GM12801 (cell line): ENCODE results near the gene NIN.

Source experiments
- CTCF ChIP-seq: IDR thresholded peaks from one replicate; pipeline ENCODE4 v1.5.1; 2011; ENCODE audit warnings: control low read depth; ENCODE audit not compliant: insufficient read length; ENCODE audit errors: extremely low read depth

The NIN gene

DNA sequence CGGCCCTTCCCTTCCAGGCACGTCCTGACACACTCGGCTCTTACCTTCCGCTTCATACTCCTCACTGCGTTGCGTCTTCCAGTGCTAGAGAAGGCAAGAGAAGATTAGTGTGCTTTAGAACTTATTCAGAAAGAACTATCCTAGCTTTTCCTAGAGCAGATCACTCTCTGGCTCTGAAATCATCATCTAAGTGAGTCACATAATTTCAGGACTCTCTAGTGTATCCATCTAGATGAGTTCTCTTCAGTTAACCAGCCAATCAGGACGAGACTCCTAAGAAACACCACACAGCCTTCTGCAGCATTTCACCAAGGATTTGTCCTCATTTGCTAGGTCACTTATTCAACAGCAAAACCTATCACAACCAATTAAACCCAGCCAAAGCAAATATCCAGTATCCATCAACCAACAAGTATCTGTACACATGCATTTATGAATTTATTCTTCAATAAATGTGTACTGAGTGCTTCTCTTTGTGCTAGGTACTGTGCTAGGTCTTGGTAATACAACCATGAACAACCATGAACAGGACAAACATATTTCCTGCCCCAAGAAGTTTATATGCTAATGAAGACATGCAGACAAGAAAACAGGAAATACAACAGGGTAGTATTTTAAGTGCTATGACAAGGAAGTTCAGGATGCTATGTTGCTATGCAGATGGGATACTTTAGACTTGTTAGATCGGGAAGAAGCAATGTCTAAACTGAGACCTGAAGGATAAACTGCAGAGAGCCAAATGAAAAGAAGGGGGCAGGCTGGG lies 52.1 kb downstream of the NIN start:
- no peak for TF ChIP-seq CTCF

GRCh38 chr14:50776522-50776921 lies 54.4 kb downstream of the NIN start:
- no peak for TF ChIP-seq CTCF

- no peak for TF ChIP-seq CTCF
Observed at GRCh38 chr14:50775357-50775756, 55.6 kb downstream of the NIN start.

GRCh38 chr14:50774542-50775267 lies 56.3 kb downstream of the NIN start:
- no peak for TF ChIP-seq CTCF

DNA sequence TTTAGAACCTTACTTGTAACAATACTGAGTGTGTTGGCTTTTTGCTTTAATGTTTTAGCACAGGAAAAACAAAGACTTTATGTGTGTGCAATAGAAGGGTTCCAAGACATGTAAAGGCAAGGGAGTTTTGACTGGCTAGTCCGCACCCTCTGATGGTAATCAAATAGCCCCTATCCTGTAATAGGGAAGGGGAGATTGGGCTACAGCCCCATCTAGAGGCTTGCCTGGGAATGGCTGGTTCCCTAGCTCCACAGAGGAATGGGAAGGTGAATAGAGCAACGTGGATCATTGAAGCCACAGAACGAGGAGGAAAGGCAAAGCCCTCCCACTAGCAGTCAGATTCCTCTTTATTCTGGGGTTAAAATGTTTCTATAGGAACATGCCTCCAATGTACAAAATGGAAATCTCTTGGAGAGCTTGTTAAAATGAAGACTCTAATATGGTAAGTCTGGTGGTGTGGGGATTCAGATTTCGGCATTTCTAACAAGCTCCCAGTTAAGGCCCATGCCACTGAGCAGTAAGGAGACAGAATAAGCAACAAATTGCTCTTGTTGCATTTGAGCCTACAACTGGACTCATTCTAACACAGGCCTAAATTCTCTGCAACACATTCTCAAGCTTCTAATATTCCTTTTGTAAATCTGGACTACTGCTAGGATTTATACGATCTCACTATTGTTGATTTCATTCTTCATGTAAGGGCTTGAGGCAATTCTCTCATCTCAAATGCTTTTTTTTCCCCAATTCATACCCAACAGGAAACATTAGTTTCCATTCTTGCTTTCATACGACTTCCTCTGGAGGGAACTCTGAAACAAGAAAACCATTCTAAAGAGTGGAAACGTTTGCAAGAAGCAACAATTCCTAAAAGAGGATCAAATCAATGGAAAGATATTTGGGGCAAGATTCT lies 57.1 kb downstream of the NIN start:
- no peak for TF ChIP-seq CTCF

GRCh38 chr14:50772412-50772811 lies 58.5 kb downstream of the NIN start:
- TF ChIP-seq CTCF: no peak

DNA sequence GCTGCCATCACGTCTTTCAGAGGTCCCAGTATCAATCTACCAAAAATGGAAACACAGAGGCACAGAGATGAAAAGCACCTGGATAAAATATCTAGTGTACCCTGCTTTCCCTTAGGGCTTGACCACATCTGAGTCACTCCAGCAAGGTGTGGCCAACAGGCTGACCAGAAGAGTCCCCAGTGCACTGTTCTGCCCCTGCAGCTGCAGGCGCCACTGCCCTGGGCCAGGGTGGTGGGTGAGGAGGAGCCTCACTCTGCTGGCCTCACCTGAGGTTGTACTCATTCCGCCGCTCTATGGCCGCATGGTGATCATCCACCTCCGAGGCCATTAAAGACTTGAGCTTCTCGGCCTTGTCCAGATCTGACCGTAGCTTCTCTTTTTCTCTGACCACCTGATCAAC lies 60.4 kb downstream of the NIN start:
- no peak for TF ChIP-seq CTCF
